ENCODE data around the gene TLE5. TPM values are rescaled to one million over a fixed set of nuclear protein-coding genes. Genes with fewer than 3 reads are reported as not detected.

TLE5 gene
- polyA plus RNA-seq, 1 donor (not counting 4 experiments of a cell fraction or from before 2014, with no cell fraction given): 249 TPM

- Histone ChIP-seq H3K27me3 (ENCODE audit: control insufficient read depth, extremely low read depth, insufficient read depth, low read length) (peaks cover 12% of the 10 kb centered on the region), H3K4me3 (ENCODE audit: control insufficient read depth in 2 of 3, extremely low read depth in 1 of 3, insufficient read depth in 2 of 3, low read depth in 1 of 3, low read length in 3 of 3) (no peak overlapping the region), H3K4me2 (ENCODE audit: control insufficient read depth, extremely low read depth, insufficient read depth, low read depth, low read length) (no peak overlapping the region), H3K36me3 (ENCODE audit: control insufficient read depth in 2 of 2, extremely low read depth in 1 of 2, insufficient read depth in 2 of 2, low read length in 2 of 2) (no peaks in the 10 kb centered on the region), H3K9me1 (ENCODE audit: control insufficient read depth, extremely low read depth, insufficient read depth, low read length) (no peaks in the 10 kb centered on the region), H3K4me1 (ENCODE audit: control insufficient read depth, extremely low read depth, insufficient read depth, low read length) (peaks cover 14% of the 10 kb centered on the region), H2AFZ (ENCODE audit: control insufficient read depth, low read length) (no peak overlapping the region), H4K20me1 (ENCODE audit: control insufficient read depth, extremely low read depth, insufficient read depth, low read length) (no peaks in the 10 kb centered on the region), H3K79me2 (ENCODE audit: control insufficient read depth, insufficient read depth, low read length) (no peaks in the 10 kb centered on the region), H3K9me3 (ENCODE audit: control insufficient read depth, low read depth, low read length) (no peaks in the 10 kb centered on the region), H3K9ac (ENCODE audit: control insufficient read depth, extremely low read depth, insufficient read depth, low read length) (no peak overlapping the region), H3K27ac (ENCODE audit: control insufficient read depth, insufficient read depth, low read length) (no peak overlapping the region)
- dilution Hi-C loops (cut with MboI; ENCODE audit: extremely low pct_ligation_motif_present, low sequenced_read_pairs): no loop called here
- DNase-seq (ENCODE audit: low read depth, low spot score) (no peak), FAIRE-seq (no peak)
- TF ChIP-seq CTCF (optimal IDR thresholded peaks at IDR 0.05 in 1 of 3, IDR thresholded peaks at IDR 0.05 in 1 of 3, conservative IDR thresholded peaks at IDR 0.05 in 1 of 3; ENCODE audit: extremely low read depth in 1 of 3, insufficient read depth in 2 of 3, low read length in 3 of 3) (no peak), EZH2 (IDR thresholded peaks at IDR 0.05; ENCODE audit: low read length) (no peak)
Observed at GRCh38 chr19:3033595-3034405, 28.5 kb downstream of the TLE5 start.

- Histone ChIP-seq H3K27ac (ENCODE audit: control insufficient read depth, insufficient read depth, low read length) (no peak overlapping the region), H3K27me3 (ENCODE audit: control insufficient read depth, extremely low read depth, insufficient read depth, low read length) (peaks cover 25% of the 10 kb centered on the region), H4K20me1 (ENCODE audit: control insufficient read depth, extremely low read depth, insufficient read depth, low read length) (no peaks in the 10 kb centered on the region), H3K36me3 (ENCODE audit: control insufficient read depth in 2 of 2, extremely low read depth in 1 of 2, insufficient read depth in 2 of 2, low read length in 2 of 2) (no peaks in the 10 kb centered on the region), H3K9ac (ENCODE audit: control insufficient read depth, extremely low read depth, insufficient read depth, low read length) (no peak overlapping the region), H3K4me2 (ENCODE audit: control insufficient read depth, extremely low read depth, insufficient read depth, low read depth, low read length) (no peak overlapping the region), H3K4me3 (ENCODE audit: control insufficient read depth in 2 of 3, extremely low read depth in 1 of 3, insufficient read depth in 2 of 3, low read depth in 1 of 3, low read length in 3 of 3) (no peak overlapping the region), H3K9me1 (ENCODE audit: control insufficient read depth, extremely low read depth, insufficient read depth, low read length) (no peaks in the 10 kb centered on the region), H2AFZ (ENCODE audit: control insufficient read depth, low read length) (no peak overlapping the region), H3K4me1 (ENCODE audit: control insufficient read depth, extremely low read depth, insufficient read depth, low read length) (peaks cover 12% of the 10 kb centered on the region), H3K9me3 (ENCODE audit: control insufficient read depth, low read depth, low read length) (no peaks in the 10 kb centered on the region), H3K79me2 (ENCODE audit: control insufficient read depth, insufficient read depth, low read length) (no peaks in the 10 kb centered on the region)
- TF ChIP-seq EZH2 (IDR thresholded peaks at IDR 0.05; ENCODE audit: low read length) (no peak), CTCF (optimal IDR thresholded peaks at IDR 0.05 in 1 of 3, IDR thresholded peaks at IDR 0.05 in 1 of 3, conservative IDR thresholded peaks at IDR 0.05 in 1 of 3; ENCODE audit: extremely low read depth in 1 of 3, insufficient read depth in 2 of 3, low read length in 3 of 3) (no peak)
- DNase-seq (ENCODE audit: low read depth, low spot score): no peak
- FAIRE-seq: no peak
- dilution Hi-C loops (cut with MboI; ENCODE audit: extremely low pct_ligation_motif_present, low sequenced_read_pairs): no loop called here
Observed at GRCh38 chr19:3031607-3031867, 30.8 kb downstream of the TLE5 start.

All from keratinocyte (primary cell).